Adipose tissue (tissue), 3 donors: ENCODE measurements around the gene GPR4. TPM values are rescaled to one million over a fixed set of nuclear protein-coding genes. Genes with fewer than 3 reads are reported as not detected.
"Not testable (repeated sequence)": the region's sequence is repeated elsewhere in the genome, so short reads cannot be mapped to it uniquely, and the experiment has no call there.

ENCODE experiments used
- H3K27ac ChIP-seq: one replicate; pipeline ENCODE4 v1.5.1; 2013; ENCODE audit warnings: low read depth, low read length
- WGBS, 3 donors: extraction: QIAGEN DNeasy Blood & Tissue Kit; methylation state at CpG; one replicate each; pipeline ENCODE4 v1.1.7; 2013; 5-methylcytosine and 5-hydroxymethylcytosine counted together
- polyA plus RNA-seq, 3 donors: library from polyadenylated mRNA; stranded (reverse); fragments of 200-250 nt; gene quantifications; one replicate each; pipeline ENCODE4 v1.2.3, GENCODE V29; 2013
- donor health status: healthy with polysubstance abuse.
- donor health status: Bipolar disorder and iron deficiency.
- donor health status: healthy.

GPR4 gene
- polyA plus RNA-seq, 3 donors = 1.3 to 29.5 (median 11.6) TPM

- 76 to 97% (median 91%) methylated on average over 4 of the region's 4 CpGs for WGBS, 3 donors
- no peak overlapping the region for H3K27ac ChIP-seq
These were observed 27.7 kb upstream of the GPR4 start for GRCh38 chr19:45629704-45630103.

GRCh38 chr19:45628219-45628618 lies 26.2 kb upstream of the GPR4 start:
- 97 to 98% (median 98%) methylated on average over 7 of the region's 7 CpGs for WGBS, 3 donors
- not testable (repeated sequence) for H3K27ac ChIP-seq

GRCh38 chr19:45623984-45624383 lies 22.0 kb upstream of the GPR4 start:
- WGBS, 3 donors = 90 to 95% (median 95%) methylated on average over 1 of the region's 1 CpG

GRCh38 chr19:45621976-45622503 lies 20.0 kb upstream of the GPR4 start:
- no peak overlapping the region for H3K27ac ChIP-seq
- 90% methylated on average over 5 to 6 of the region's 6 CpGs for WGBS, 3 donors

More at GRCh38 chr19:45623984-45624383, 22.0 kb upstream of the GPR4 start:
- H3K27ac ChIP-seq = no peak overlapping the region

GRCh38 chr19:45621389-45621788 lies 19.4 kb upstream of the GPR4 start:
- H3K27ac ChIP-seq = no peak overlapping the region
- WGBS, 3 donors = 89 to 93% (median 92%) methylated on average over 15 to 17 of the region's 17 CpGs

GRCh38 chr19:45616704-45617017 lies 14.6 kb upstream of the GPR4 start:
- WGBS, 3 donors = 85 to 91% (median 91%) methylated on average over 9 to 10 of the region's 10 CpGs
- no peak overlapping the region for H3K27ac ChIP-seq

GRCh38 chr19:45615795-45616703 lies 14.0 kb upstream of the GPR4 start:
- WGBS, 3 donors = 37 to 61% (median 58%) methylated on average over 32 to 37 of the region's 37 CpGs

GRCh38 chr19:45615056-45615455 lies 13.0 kb upstream of the GPR4 start:
- H3K27ac ChIP-seq = not testable (repeated sequence)
- 88 to 93% (median 93%) methylated on average over 9 of the region's 9 CpGs for WGBS, 3 donors

More at GRCh38 chr19:45615795-45616703, 14.0 kb upstream of the GPR4 start:
- no peak overlapping the region for H3K27ac ChIP-seq

GRCh38 chr19:45613926-45614725 lies 12.1 kb upstream of the GPR4 start:
- 67 to 81% (median 69%) methylated on average over 10 of the region's 10 CpGs for WGBS, 3 donors
- no peak overlapping the region for H3K27ac ChIP-seq

- no peak overlapping the region for H3K27ac ChIP-seq
- 91 to 98% (median 95%) methylated on average over 6 of the region's 6 CpGs for WGBS, 3 donors
These were observed 6.9 kb upstream of the GPR4 start for GRCh38 chr19:45608948-45609347.

- WGBS, 3 donors = 13 to 14% (median 14%) methylated on average over 28 of the region's 28 CpGs
- no peak overlapping the region for H3K27ac ChIP-seq
These were observed 5.3 kb upstream of the GPR4 start for GRCh38 chr19:45607071-45608029.

GRCh38 chr19:45601115-45601514 lies 897 bp downstream of the GPR4 start:
- 16 to 21% (median 18%) methylated on average over 10 of the region's 10 CpGs for whole genome bisulfite sequencing, 3 donors
- H3K27ac ChIP-seq = no peak overlapping the region

GRCh38 chr19:45600340-45600885 lies 1.6 kb downstream of the GPR4 start:
- no peak overlapping the region for H3K27ac ChIP-seq
- WGBS, 3 donors = 32 to 44% (median 39%) methylated on average over 5 of the region's 5 CpGs

GRCh38 chr19:45599286-45599685 lies 2.7 kb downstream of the GPR4 start:
- WGBS, 3 donors = 9 to 14% (median 12%) methylated on average over 12 to 13 of the region's 13 CpGs

GRCh38 chr19:45598267-45599001 lies 3.6 kb downstream of the GPR4 start:
- no peak overlapping the region for H3K27ac ChIP-seq
- 2 to 3% (median 3%) methylated on average over 21 to 22 of the region's 22 CpGs for WGBS, 3 donors

More at GRCh38 chr19:45599286-45599685, 2.7 kb downstream of the GPR4 start:
- no peak overlapping the region for H3K27ac ChIP-seq

- 24 to 26% (median 26%) methylated on average over 4 to 5 of the region's 5 CpGs for WGBS, 3 donors
- no peak overlapping the region for H3K27ac ChIP-seq
These were observed 4.4 kb downstream of the GPR4 start for GRCh38 chr19:45597425-45598111.

GRCh38 chr19:45595814-45596213 lies 6.2 kb downstream of the GPR4 start:
- no peak overlapping the region for H3K27ac ChIP-seq
- 58 to 62% (median 61%) methylated on average over 6 of the region's 6 CpGs for WGBS, 3 donors
